Measurements from ENCODE around the gene PAPSS1. TPM values are rescaled to one million over a fixed set of nuclear protein-coding genes. Genes with fewer than 3 reads are reported as not detected.

Gene PAPSS1
- polyA plus RNA-seq, 1 of the 3 experiments (the other 2 are of a cell fraction), result 70.1 TPM

- CTCF ChIA-PET, result interaction anchor here (1.2 to 1.5 kb wide), 2 partner anchors 10 to 23 kb away, joined by 3 to 5 read pairs; no protein-coding TSS in a partner anchor
- 87% methylated on average over 1 of the region's 1 CpG for WGBS (ENCODE audit: low lambda C conversion rate)
- Histone ChIP-seq H3K9me3 (no peaks in the 10 kb centered on the region), H3K4me2 (no peak overlapping the region), H3K9ac (no peak overlapping the region), H4K20me1 (ENCODE audit: insufficient read depth) (no peaks in the 10 kb centered on the region), H3K27ac (ENCODE audit: low read depth in 2 of 2, low read length in 1 of 2) (peak overlapping the region in 1 of 2 experiments; percentile 39; a peak in 2 of 4 replicates), H3K79me2 (ENCODE audit: insufficient read depth) (no peaks in the 10 kb centered on the region), H3K4me1 (ENCODE audit: control insufficient read depth in 1 of 2, insufficient read depth in 2 of 2, low read depth in 1 of 2, low read length in 1 of 2) (peaks cover 7% of the 10 kb centered on the region in 2 experiments; a peak in 3 of 4 replicates), H3K4me3 (ENCODE audit: low read depth in 2 of 2, low read length in 1 of 2) (no peak overlapping the region), H3K9me2 (no peaks in the 10 kb centered on the region), H3F3A (replicated peaks; ENCODE audit: insufficient read depth) (no peaks in the 10 kb centered on the region), H3K27me3 (ENCODE audit: insufficient read depth) (no peaks in the 10 kb centered on the region), H2AFZ (ENCODE audit: low read depth) (no peak overlapping the region), H3K36me3 (replicated peaks in 1 of 2; ENCODE audit: control insufficient read depth in 1 of 2, insufficient read depth in 2 of 2, low read length in 1 of 2) (peaks cover 9 to 10% of the 10 kb centered on the region in 2 experiments)
- DNase-seq, result no peak
- TF ChIP-seq MAX (IDR thresholded peaks at IDR 0.05; ENCODE audit: low read depth), result no peak
- TF ChIP-seq MXI1 (IDR thresholded peaks at IDR 0.05; ENCODE audit: low read depth, low read length), result no peak
- no peak for TF ChIP-seq GATA2 (CRISPR knock-in tag; IDR thresholded peaks at IDR 0.05)
- no peak for TF ChIP-seq CHD2 (IDR thresholded peaks at IDR 0.05; ENCODE audit: low read length, partially characterized antibody)
- no peak for TF ChIP-seq ZBTB33 (IDR thresholded peaks at IDR 0.05; ENCODE audit: borderline replicate concordance, low read depth)
- no peak for TF ChIP-seq FOXM1 (IDR thresholded peaks at IDR 0.05; ENCODE audit: low read depth)
- POLR2A ChIA-PET, result no interaction called here
These were observed 55.0 kb downstream of the PAPSS1 start for GRCh38 chr4:107665001-107665400.

GRCh38 chr4:107658400-107659336 lies 61.4 kb downstream of the PAPSS1 start:
- 97% methylated on average over 4 of the region's 4 CpGs for WGBS (ENCODE audit: low lambda C conversion rate)
- H3K9me3 ChIP-seq, result no peaks in the 10 kb centered on the region
- H3F3A ChIP-seq (replicated peaks; ENCODE audit: insufficient read depth), result peaks cover 3% of the 10 kb centered on the region
- TF ChIP-seq TCF12 (IDR thresholded peaks at IDR 0.05), result 0 out of 2 replicates have a peak, but pooled peaks have one; percentile 12
- no peak for TF ChIP-seq FOXJ3 (CRISPR knock-in tag; IDR thresholded peaks at IDR 0.05)
- no peak overlapping the region for H3K4me3 ChIP-seq (ENCODE audit: low read depth in 2 of 2, low read length in 1 of 2)
- no peaks in the 10 kb centered on the region for H4K20me1 ChIP-seq (ENCODE audit: insufficient read depth)
- H2AFZ ChIP-seq (ENCODE audit: low read depth), result no peak overlapping the region
- no peak overlapping the region for H3K9ac ChIP-seq
- H3K4me2 ChIP-seq, result no peak overlapping the region
- POLR2A ChIA-PET, result no interaction called here
- H3K27me3 ChIP-seq (ENCODE audit: insufficient read depth), result no peaks in the 10 kb centered on the region
- CTCF ChIA-PET, result no interaction called here
- DNase-seq, result no peak
- H3K79me2 ChIP-seq (ENCODE audit: insufficient read depth), result no peaks in the 10 kb centered on the region
- H3K9me2 ChIP-seq, result no peaks in the 10 kb centered on the region
- peaks cover 18 to 22% of the 10 kb centered on the region in 2 experiments for H3K36me3 ChIP-seq (replicated peaks in 1 of 2; ENCODE audit: control insufficient read depth in 1 of 2, insufficient read depth in 2 of 2, low read length in 1 of 2)
- peak overlapping the region in 1 of 2 experiments; percentile 28; a peak in 1 of 4 replicates for H3K27ac ChIP-seq (ENCODE audit: low read depth in 2 of 2, low read length in 1 of 2)
- H3K4me1 ChIP-seq (ENCODE audit: control insufficient read depth in 1 of 2, insufficient read depth in 2 of 2, low read depth in 1 of 2, low read length in 1 of 2), result no peaks in the 10 kb centered on the region; a peak in 1 of 4 replicates

All from SK-N-SH (cell line).